Ramos (cell line): Measurements from ENCODE around the gene DIP2A.

Experiments
- in situ Hi-C: fragments of 300-500 bp; cut with MboI; formaldehyde crosslinking; loops from one replicate; pipeline ENCODE4 v1.14.3; 2022; ENCODE audit warnings: low sequenced_read_pairs; ENCODE audit not compliant: unreplicated experiment

The DIP2A gene

GRCh38 chr21:46474382-46474781 is 15.7 kb downstream of the DIP2A start:
- in situ Hi-C loops = no loop called here

- in situ Hi-C loops = no loop called here
Observed at GRCh38 chr21:46475296-46475695, 16.6 kb downstream of the DIP2A start.

GRCh38 chr21:46477765-46478164 is 19.1 kb downstream of the DIP2A start:
- in situ Hi-C loops = no loop called here

GRCh38 chr21:46478910-46479309 is 20.2 kb downstream of the DIP2A start:
- in situ Hi-C loops = no loop called here

- in situ Hi-C loops = no loop called here
Observed at GRCh38 chr21:46480466-46480865, 21.8 kb downstream of the DIP2A start.

GRCh38 chr21:46482225-46482845 is 23.6 kb downstream of the DIP2A start:
- in situ Hi-C loops = no loop called here

- in situ Hi-C loops = no loop called here
Observed at GRCh38 chr21:46482846-46483231, 24.1 kb downstream of the DIP2A start.

- in situ Hi-C loops = no loop called here
Observed at GRCh38 chr21:46483300-46484295, 24.9 kb downstream of the DIP2A start.

GRCh38 chr21:46486481-46487126 is 27.9 kb downstream of the DIP2A start:
- in situ Hi-C loops = no loop called here

- in situ Hi-C loops = no loop called here
Observed at GRCh38 chr21:46489162-46489663, 30.5 kb downstream of the DIP2A start.

- in situ Hi-C loops = no loop called here
Observed at GRCh38 chr21:46489800-46490199, 31.1 kb downstream of the DIP2A start.

GRCh38 chr21:46491553-46491952 is 32.9 kb downstream of the DIP2A start:
- in situ Hi-C loops = no loop called here

- in situ Hi-C loops = no loop called here
Observed at GRCh38 chr21:46492851-46493250, 34.2 kb downstream of the DIP2A start.

- in situ Hi-C loops = no loop called here
Observed at GRCh38 chr21:46493828-46494227, 35.1 kb downstream of the DIP2A start.

- in situ Hi-C loops = no loop called here
Observed at GRCh38 chr21:46498335-46499050, 39.8 kb downstream of the DIP2A start.

- in situ Hi-C loops = no loop called here
Observed at GRCh38 chr21:46500224-46500861, 41.7 kb downstream of the DIP2A start.

- in situ Hi-C loops = no loop called here
Observed at GRCh38 chr21:46503922-46504550, 45.3 kb downstream of the DIP2A start.

- in situ Hi-C loops = no loop called here
Observed at GRCh38 chr21:46504666-46505065, 46.0 kb downstream of the DIP2A start.

GRCh38 chr21:46507562-46507961 is 48.9 kb downstream of the DIP2A start:
- in situ Hi-C loops = no loop called here
